ENCODE results near the gene DMC1.

DNA sequence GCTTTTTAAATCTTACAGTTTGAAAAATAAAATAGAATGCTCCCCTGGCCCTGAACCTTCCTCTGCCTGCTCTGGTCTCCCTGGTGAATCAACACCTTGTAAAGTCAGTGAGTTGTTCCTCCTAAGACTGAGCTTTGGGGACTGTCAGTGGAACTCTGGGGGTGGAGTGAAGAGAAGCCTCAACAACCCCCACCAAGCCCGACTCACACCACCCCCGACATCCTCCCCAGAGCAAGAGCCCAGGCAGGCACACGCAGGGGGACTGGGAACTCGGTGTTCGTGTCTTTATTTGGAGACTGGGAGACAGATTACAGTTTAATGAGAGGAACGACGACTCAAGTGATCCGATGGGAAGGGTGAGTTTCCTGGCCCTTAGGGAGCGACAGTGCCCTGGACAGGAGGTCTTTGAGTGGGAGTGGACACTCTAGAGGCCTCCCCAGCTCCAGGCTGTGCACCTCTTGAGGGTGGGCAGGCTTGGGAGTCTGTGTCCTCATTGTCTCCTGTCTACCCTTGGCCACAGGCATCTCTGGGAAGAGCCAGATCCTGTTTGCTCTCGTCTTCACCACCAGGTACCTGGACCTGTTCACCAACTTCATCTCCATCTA lies 95.9 kb downstream of the DMC1 start:
- TF ChIP-seq CTCF (conservative IDR thresholded peaks at IDR 0.05; ENCODE audit: low read depth in 2 of 2) (no peak), EZH2 (IDR thresholded peaks at IDR 0.05; ENCODE audit: low read depth, unreplicated experiment) (no peak), ZNF114 (CRISPR knock-in tag; IDR thresholded peaks at IDR 0.05) (no peak), EZH2phosphoT487 (IDR thresholded peaks at IDR 0.05; ENCODE audit: unreplicated experiment) (no peak)
- TF ChIP-seq, protein P1, sequence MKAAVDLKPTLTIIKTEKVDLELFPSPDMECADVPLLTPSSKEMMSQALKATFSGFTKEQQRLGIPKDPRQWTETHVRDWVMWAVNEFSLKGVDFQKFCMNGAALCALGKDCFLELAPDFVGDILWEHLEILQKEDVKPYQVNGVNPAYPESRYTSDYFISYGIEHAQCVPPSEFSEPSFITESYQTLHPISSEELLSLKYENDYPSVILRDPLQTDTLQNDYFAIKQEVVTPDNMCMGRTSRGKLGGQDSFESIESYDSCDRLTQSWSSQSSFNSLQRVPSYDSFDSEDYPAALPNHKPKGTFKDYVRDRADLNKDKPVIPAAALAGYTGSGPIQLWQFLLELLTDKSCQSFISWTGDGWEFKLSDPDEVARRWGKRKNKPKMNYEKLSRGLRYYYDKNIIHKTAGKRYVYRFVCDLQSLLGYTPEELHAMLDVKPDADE (IDR thresholded peaks at IDR 0.05), result no peak
